ENCODE data around the gene SLC25A27.
"Not testable (repeated sequence)": the region's sequence is repeated elsewhere in the genome, so short reads cannot be mapped to it uniquely, and the experiment has no call there.

Gene SLC25A27, protein sequence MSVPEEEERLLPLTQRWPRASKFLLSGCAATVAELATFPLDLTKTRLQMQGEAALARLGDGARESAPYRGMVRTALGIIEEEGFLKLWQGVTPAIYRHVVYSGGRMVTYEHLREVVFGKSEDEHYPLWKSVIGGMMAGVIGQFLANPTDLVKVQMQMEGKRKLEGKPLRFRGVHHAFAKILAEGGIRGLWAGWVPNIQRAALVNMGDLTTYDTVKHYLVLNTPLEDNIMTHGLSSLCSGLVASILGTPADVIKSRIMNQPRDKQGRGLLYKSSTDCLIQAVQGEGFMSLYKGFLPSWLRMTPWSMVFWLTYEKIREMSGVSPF

GRCh38 chr6:46652603-46653438, at the start of gene SLC25A27, which contains the start of gene CYP39A1:
TSS of gene SLC25A27 (plus strand) at chr6:46652975. CDS start at chr6:46653193, 218 bp downstream.
TSS of gene CYP39A1 (minus strand) at chr6:46652818. CDS start at chr6:46652582, 236 bp downstream.
- DNase-seq, result peak; percentile 60 to 97 (median 90)

DNA sequence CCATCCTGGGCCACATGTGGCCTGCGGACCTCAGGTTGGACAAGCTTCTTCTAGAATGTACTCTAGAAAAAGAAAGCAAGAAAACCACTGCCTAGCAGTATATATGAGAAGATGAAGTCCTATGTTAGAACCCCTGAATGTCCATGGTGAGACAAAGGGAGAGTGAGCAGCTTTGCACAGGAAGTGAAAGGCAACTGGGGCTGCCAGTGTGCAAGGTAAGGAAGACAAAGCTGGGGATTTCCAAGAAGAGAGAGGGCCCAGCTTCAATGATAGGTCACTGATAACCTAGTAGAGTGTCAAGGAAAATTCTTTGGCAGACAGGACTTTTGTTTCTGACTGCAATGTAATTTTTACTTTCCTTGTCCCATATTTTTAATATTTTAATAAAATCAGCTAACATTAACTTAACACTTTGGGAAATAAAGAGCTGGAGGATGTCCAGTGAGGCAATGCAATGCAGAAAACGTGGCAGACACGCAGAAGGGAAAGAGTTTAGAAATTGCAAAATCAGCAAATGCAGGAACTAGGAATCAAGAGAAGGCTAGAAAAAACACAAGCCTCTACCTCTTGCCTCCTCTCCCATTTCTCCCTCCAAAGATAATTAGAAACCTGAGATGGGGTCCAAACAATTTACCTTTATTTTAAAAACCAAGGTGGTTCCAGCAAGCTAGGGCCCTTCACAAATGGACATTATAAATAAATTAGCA, 47.5 kb upstream of the SLC25A27 start:
- no peak for DNase-seq

DNA sequence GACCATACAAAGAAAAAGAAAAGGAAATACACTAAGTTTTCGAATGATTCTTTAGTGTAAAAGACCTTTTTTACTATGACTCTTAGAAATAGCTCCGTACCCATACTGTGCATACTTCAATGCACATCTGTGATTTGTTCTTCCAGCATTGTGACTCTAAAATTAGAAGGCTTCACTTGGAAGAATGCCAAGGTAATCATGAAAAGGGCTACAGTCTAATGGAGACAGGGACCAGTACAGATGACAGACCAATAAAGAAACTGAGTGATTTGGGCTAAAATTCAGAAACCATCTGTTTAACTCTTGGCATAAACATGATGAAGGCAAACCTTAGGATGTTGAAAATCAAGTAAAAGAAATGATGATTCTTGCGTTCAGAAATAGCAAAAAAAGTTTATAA, 46.4 kb upstream of the SLC25A27 start:
- peak in 1 of 58 donors; percentile 80 for DNase-seq

DNA sequence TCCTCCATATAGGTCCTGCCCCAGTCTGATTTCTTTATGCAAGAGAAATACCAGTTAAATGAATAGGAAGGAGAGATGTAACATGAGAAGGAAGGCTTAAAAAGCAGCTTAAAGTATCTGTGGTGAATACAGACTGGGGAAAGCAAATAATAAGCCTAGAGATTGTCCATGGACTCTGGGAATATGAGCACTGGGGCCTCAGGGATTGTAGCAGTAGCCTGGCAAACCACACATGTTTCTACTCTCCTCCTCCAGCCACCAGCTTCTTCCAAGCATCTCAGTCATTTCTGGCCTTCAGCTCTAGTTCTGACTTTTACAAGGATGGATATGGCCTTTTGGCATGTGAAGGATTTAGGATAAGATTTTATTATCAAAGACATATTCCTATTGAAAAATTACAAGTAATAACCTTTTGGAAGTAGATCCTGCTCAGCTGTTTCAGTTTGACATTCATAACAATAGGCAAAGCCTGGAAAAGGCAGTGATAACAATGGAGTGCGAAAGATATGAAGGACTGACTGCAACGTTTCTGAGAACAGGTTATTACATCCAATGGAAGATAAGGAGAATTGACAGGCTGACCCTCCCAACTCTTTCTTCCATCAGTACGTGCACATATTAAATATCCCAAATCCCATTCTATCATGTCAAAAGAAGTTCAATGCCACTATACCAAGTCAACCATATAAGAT, 41.8 kb upstream of the SLC25A27 start:
- DNase-seq, result no peak

- peak in 2 of 58 donors; percentile 5 to 6 for DNase-seq
Observed at GRCh38 chr6:46612645-46613044, 40.1 kb upstream of the SLC25A27 start.

- no peak for DNase-seq
Observed at GRCh38 chr6:46618726-46619125, 34.0 kb upstream of the SLC25A27 start.

DNA sequence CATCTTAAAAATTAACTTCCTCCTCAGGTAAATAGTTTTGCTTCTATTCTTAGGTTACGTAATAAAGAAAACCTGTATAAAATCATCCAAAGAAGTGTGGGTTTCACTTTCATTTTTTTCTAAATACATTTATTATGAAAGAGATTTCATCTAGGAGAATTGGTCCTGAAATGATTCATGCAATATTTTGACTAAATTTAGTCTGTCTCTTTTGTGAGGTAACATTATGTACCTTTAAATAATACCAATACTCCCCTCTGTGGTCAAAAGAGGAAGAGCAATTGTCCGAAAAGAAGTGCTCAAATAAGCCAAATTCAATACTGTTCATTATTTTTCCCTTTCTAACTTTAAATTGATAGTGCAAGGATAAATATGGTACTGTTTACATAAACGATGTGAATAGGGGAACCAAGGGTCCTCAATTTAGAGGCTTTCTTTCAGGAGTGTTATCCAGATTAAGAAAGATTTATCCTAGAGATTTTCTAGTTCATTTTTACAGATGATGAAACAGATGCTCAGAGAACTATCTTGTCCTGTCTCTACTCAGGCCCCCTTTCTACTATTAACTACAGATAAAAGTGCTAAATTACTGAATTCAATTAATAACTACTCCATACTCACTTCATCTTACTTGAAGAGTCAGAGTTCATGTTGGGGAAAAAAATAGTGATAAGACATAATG, 26.4 kb upstream of the SLC25A27 start:
- DNase-seq, result peak in 1 of 58 donors; percentile 13

DNA sequence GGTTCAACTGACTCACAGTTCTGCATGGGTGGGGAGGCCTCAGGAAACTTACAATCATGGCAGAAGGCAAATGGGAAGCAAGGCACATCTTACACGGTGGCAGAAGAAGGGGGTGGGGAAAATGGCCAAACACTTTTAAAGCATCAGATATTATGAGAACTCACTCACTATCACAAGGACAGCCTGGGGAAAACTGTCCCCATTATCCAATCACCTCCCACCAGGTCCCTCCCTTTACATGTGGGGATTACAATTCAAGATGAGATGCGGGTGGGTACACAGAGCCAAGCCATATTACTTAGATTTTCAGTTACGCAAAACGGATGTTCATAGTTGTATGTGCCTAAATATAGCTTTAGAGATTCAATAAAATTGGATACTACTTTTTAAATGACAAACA, 25.8 kb upstream of the SLC25A27 start:
- no peak for DNase-seq

- DNase-seq, result no peak
Observed at GRCh38 chr6:46628498-46628897, 24.3 kb upstream of the SLC25A27 start.

- DNase-seq, result peak in 4 of 58 donors; percentile 1 to 28 (median 14)
Observed at GRCh38 chr6:46628976-46629375, 23.8 kb upstream of the SLC25A27 start.

- no peak for DNase-seq
Observed at GRCh38 chr6:46629691-46630090, 23.1 kb upstream of the SLC25A27 start.

DNA sequence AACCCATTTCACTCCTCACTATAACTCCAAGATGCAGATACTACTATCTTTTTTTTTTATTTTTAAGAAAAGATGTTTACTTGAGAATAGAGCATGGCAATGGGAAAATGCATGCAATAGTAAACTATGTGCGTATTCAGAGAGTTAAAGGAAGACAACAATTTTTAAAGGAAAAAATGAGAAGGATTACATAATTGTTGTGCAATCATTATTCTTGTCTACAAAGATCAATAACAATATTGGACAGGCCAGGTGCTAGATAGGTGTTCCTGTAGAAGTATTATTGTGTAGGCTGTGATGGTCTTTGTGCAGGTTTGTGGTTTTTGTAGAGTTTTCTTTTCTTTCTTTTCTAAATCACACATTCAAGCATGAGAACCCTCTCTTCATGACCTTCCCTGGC, 20.7 kb upstream of the SLC25A27 start:
- no peak for DNase-seq

DNA sequence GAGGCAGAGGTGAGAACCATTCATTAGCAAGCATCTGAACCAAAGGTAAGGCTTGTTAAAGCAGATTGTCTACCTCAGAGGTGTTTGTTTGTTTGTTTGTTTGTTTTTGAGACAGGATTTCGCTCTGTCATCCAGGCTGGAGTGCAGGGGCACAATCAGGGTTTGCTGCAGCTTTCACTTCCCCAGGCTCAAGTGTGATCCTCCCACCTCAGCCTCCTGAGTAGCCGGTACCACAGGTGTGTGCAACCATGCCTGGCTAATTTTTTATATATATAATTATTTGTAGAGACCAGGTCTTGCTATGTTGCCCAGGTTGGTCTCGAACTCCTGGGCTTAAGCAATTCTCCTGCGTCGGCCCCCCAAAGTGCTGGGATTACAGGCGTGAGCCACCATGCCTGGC, 17.3 kb upstream of the SLC25A27 start:
- no peak for DNase-seq

DNA sequence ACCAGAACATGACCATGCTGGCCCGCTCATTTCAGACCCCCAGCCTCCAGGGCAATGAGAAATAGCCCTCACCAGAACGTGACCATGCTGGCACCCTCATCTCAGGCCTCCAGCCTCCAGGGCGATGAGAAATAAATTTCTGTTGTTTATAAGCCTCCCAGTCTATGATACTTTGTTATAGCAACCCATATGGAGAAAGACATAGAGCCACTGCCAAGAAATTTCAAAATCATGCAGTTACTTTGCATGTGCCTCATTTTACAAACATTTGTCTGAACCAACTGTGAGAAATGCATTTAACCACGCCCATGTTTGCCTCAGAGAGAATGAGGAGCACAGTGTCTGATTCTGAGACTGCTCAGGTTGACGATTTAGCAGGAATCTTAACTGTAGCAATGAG, 15.6 kb upstream of the SLC25A27 start:
- DNase-seq, result no peak

DNA sequence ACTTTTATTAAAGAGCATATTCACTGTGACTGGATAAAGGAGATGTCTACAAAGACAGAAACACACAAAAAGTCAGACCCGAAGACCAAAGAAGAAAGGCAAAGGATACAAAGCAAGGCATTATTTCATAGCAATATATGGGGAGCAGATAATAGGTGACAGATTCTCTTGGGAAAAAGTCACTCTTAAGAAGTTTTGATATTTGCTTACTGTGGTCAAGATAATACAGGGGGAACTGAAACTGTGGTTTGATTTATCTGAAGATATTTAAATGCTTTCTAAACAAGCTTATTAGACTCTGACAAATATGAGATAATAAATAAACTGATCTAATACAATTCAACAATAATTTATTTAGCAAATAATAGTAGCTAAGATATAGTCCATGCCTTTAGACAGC, 14.8 kb upstream of the SLC25A27 start:
- no peak for DNase-seq

DNA sequence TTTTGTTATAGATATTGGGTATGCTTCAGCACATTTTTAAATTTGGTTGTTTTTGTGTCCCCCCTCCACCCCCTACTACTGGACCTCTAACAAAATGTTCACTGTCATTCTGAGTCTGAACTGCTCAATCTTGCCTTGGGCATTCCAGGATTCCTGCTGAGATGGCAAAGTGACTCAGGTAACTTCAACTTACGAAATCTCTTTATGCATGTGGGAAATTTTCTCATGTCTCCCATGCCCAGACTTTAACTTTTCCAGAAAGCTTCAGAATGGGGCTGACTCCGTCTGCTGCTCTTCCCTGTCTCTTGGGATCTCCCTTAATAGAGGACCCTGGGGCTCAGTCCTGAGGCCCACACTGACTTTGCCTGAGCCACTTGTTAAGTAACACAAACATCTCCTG, 14.1 kb upstream of the SLC25A27 start:
- no peak for DNase-seq

DNA sequence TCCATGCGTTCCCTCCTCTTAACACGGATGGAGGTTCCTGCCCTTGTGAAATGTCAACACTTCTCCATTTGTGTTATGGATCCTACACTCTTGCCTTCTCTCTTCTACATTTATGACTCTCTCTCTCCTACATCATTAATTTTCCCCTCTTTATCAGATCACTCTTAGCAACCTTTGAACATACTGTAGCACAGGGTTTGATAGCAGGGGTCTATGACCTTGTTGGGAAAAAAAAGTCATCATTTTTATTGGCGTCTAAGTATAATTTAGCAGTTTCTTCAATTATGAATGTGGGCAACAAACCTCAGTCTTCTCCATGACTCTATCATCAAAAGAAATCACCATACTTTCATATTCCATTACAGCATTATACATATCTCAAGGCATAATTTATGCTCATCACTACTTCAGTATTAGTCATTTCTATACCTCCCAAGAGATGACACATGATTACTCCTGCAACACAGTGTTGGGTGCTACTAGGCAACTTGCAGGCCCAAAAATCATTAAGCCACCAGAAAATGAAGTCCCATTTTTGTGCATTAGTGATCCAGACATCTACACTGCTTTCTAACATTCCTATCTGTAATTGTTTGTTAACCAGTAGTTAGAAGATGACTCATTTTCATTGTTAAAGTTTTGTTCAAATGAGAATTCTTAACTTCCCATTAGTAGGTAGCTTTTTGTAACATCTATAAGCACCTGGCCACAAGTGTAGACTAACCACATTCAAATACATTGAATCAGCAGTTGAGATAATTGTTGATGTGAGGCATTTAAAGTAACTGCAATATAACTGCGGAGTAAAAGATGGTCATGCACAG, 9.6 kb upstream of the SLC25A27 start:
- DNase-seq, result no peak

DNA sequence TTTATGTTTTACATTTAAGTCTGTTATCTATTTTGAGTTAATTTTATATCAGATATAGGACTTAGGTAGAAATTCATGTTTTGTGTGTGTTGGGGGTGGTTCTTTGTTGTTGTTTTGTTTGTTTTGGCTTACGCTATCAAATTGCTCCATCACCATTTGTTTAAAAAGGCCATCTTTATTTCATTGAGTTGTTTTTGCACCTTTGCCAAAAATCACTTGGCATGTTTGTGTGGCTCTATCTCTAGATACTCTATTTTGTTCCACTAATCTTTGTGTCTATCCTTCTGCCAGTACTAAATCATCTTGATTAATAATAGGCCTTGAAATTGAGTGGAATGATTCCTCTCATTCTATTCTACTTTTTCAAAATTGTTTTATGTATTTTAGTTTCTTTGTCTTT, 7.5 kb upstream of the SLC25A27 start:
- no peak for DNase-seq

GRCh38 chr6:46648108-46648507, 4.7 kb upstream of the SLC25A27 start:
- not testable (repeated sequence) for DNase-seq
